H1 (cell line): ENCODE results near the gene RAD51B. TPM values are rescaled to one million over a fixed set of nuclear protein-coding genes. Genes with fewer than 3 reads are reported as not detected.
A peak's percentile ranks its signal among the peaks of the same experiment; 100 is the strongest.

Experiments used
- CTCF ChIA-PET: fragments of 300-600 bp; sonication (Branson Sonifier 250); formaldehyde crosslinking; loops from one replicate; lab custom pipeline; 2021; ENCODE audit not compliant: partially characterized antibody; lab: Charles Lee
- POLR2A ChIA-PET: fragments of 300-600 bp; sonication (Branson Sonifier 250); formaldehyde crosslinking; loops from one replicate; lab custom pipeline; 2021; ENCODE audit warnings: inconsistent platforms; ENCODE audit not compliant: partially characterized antibody; lab: Charles Lee
- DNase-seq, 2 experiments: peaks; one replicate each; pipeline versions ENCODE4 v3.0.0 to v3.0.0-alpha.2; 2010 to 2022; ENCODE audit warnings: low spot score in 2 of 2, low read depth in 1 of 2, mixed read lengths in 1 of 2
- FAIRE-seq: peaks from 2 replicates; lab custom pipeline; 2011; peaks lifted over from hg19 to GRCh38; lab: Jason Lieb, UNC
- H2AFZ ChIP-seq: 2 replicates; pipeline ENCODE4 v1.8.1; 2012; ENCODE audit warnings: low read length, inconsistent platforms
- H2AK5ac ChIP-seq: 2 replicates; pipeline ENCODE4 v1.6.1; 2013; ENCODE audit warnings: low read depth, low read length
- H2BK120ac ChIP-seq: replicated peaks from 2 replicates; pipeline ENCODE3; 2013; ENCODE audit warnings: low read depth, low read length, inconsistent platforms
- H2BK12ac ChIP-seq: 2 replicates; pipeline ENCODE4 v1.6.1; 2013; ENCODE audit warnings: low read depth, low read length
- H2BK15ac ChIP-seq: 2 replicates; pipeline ENCODE4 v1.6.1; 2013; ENCODE audit warnings: low read length
- H2BK20ac ChIP-seq: 2 replicates; pipeline ENCODE4 v1.6.1; 2013; ENCODE audit warnings: low read length
- H2BK5ac ChIP-seq: 2 replicates; pipeline ENCODE4 v1.6.1; 2013; ENCODE audit warnings: low read depth, low read length
- H3K14ac ChIP-seq: 2 replicates; pipeline ENCODE4 v1.6.1; 2013; ENCODE audit warnings: inconsistent platforms; ENCODE audit not compliant: insufficient read length
- H3K18ac ChIP-seq: 2 replicates; pipeline ENCODE4 v1.6.1; 2013; ENCODE audit warnings: low read length; ENCODE audit errors: extremely low read depth
- H3K23ac ChIP-seq: 2 replicates; pipeline ENCODE4 v1.6.1; 2013; ENCODE audit warnings: inconsistent platforms; ENCODE audit not compliant: insufficient read length
- H3K23me2 ChIP-seq: 2 replicates; pipeline ENCODE4 v1.6.1; 2013; ENCODE audit warnings: low read depth, low read length
- H3K27ac ChIP-seq: 2 replicates; pipeline ENCODE4 v1.6.1; 2011; ENCODE audit warnings: low read depth, low read length, inconsistent platforms
- H3K27me3 ChIP-seq, 4 experiments: replicated peaks in 1 of 4; 1 replicate in 1 of 4; 2 replicates in 3 of 4; pipeline versions ENCODE4 v1.6.1 to v1.8.1; 2011 to 2013; ENCODE audit warnings: low read length in 3 of 4, mild to moderate bottlenecking in 3 of 4, inconsistent platforms in 2 of 4, mixed read lengths in 2 of 4, moderate library complexity in 1 of 4; ENCODE audit not compliant: control insufficient read depth in 3 of 4, insufficient read depth in 3 of 4; ENCODE audit errors: extremely low read depth in 1 of 4
- H3K36me3 ChIP-seq, 4 experiments: 2 replicates each; pipeline versions ENCODE4 v1.6.1 to v1.8.1; 2011 to 2013; ENCODE audit warnings: mild to moderate bottlenecking in 4 of 4, low read length in 3 of 4, moderate library complexity in 2 of 4, control low read depth in 1 of 4, inconsistent platforms in 1 of 4; ENCODE audit not compliant: insufficient read depth in 4 of 4, control insufficient read depth in 2 of 4
- H3K4ac ChIP-seq: replicated peaks from 2 replicates; pipeline ENCODE3; 2013; ENCODE audit warnings: low read length, low read depth, mixed read lengths, inconsistent platforms; ENCODE audit not compliant: insufficient read length
- H3K4me1 ChIP-seq, 4 experiments: replicated peaks in 1 of 4; 1 replicate in 1 of 4; 2 replicates in 3 of 4; pipeline versions ENCODE4 v1.6.1 to v1.8.1; 2011 to 2013; ENCODE audit warnings: low read length in 3 of 4, inconsistent platforms in 2 of 4, mixed read lengths in 1 of 4; ENCODE audit not compliant: insufficient read depth in 4 of 4, control insufficient read depth in 3 of 4
- H3K4me2 ChIP-seq, 2 experiments: 2 replicates each; pipeline versions ENCODE4 v1.6.1 to v1.8.1; 2011 to 2013; ENCODE audit warnings: low read depth in 2 of 2, low read length in 2 of 2, control low read depth in 1 of 2, inconsistent platforms in 1 of 2, mild to moderate bottlenecking in 1 of 2; ENCODE audit not compliant: insufficient read depth in 1 of 2
- H3K4me3 ChIP-seq, 4 experiments: fragments of 200-600, 300-600 bp in 1 of 4; sonication (generic), shearing (Covaris generic), sonication (Bioruptor Twin) in 1 of 4; 2 replicates each; pipeline versions ENCODE4 v1.5.1 to v1.8.1; 2011 to 2016; ENCODE audit warnings: low read length in 4 of 4, low read depth in 3 of 4, control low read depth in 2 of 4, inconsistent platforms in 2 of 4, mild to moderate bottlenecking in 2 of 4, mixed read lengths in 1 of 4, moderate library complexity in 1 of 4; ENCODE audit not compliant: insufficient read depth in 2 of 4; ENCODE audit errors: extremely low read depth in 1 of 4
- H3K56ac ChIP-seq: replicated peaks from 2 replicates; pipeline ENCODE3; 2013; ENCODE audit warnings: low read depth, mild to moderate bottlenecking, mixed read lengths, low read length, inconsistent platforms; ENCODE audit not compliant: insufficient read length
- H3K79me1 ChIP-seq: 2 replicates; pipeline ENCODE4 v1.6.1; 2013; ENCODE audit warnings: low read depth, low read length, control low read depth
- H3K79me2 ChIP-seq, 2 experiments: 2 replicates each; pipeline versions ENCODE4 v1.6.1 to v1.8.1; 2012 to 2013; ENCODE audit warnings: low read length in 2 of 2, mild to moderate bottlenecking in 2 of 2, inconsistent platforms in 1 of 2; ENCODE audit not compliant: insufficient read depth in 2 of 2, control insufficient read depth in 1 of 2
- H3K9ac ChIP-seq, 4 experiments: replicated peaks in 1 of 4; 1 replicate in 1 of 4; 2 replicates in 3 of 4; pipeline versions ENCODE4 v1.6.1 to v1.8.1; 2011 to 2013; ENCODE audit warnings: low read depth in 3 of 4, low read length in 3 of 4, control low read depth in 2 of 4, mild to moderate bottlenecking in 2 of 4, moderate library complexity in 2 of 4, inconsistent platforms in 1 of 4; ENCODE audit errors: extremely low read depth in 1 of 4
- H3K9me3 ChIP-seq, 2 experiments: 2 replicates each; pipeline versions ENCODE4 v1.6.1 to v1.8.1; 2012 to 2013; ENCODE audit warnings: mild to moderate bottlenecking in 2 of 2, moderate library complexity in 2 of 2, control low read depth in 1 of 2, inconsistent platforms in 1 of 2, low read depth in 1 of 2, low read length in 1 of 2, mixed read lengths in 1 of 2; ENCODE audit not compliant: insufficient read depth in 2 of 2
- H4K20me1 ChIP-seq, 2 experiments: replicated peaks in 1 of 2; 2 replicates each; pipeline versions ENCODE3 to v1.8.1; 2011 to 2013; ENCODE audit warnings: inconsistent platforms in 2 of 2, low read length in 2 of 2, mild to moderate bottlenecking in 1 of 2; ENCODE audit not compliant: insufficient read depth in 2 of 2, control insufficient read depth in 1 of 2
- H4K5ac ChIP-seq: 2 replicates; pipeline ENCODE4 v1.6.1; 2013; ENCODE audit warnings: low read length, low read depth, mixed read lengths, inconsistent platforms; ENCODE audit not compliant: insufficient read length
- H4K8ac ChIP-seq: 2 replicates; pipeline ENCODE4 v1.8.0; 2013; ENCODE audit warnings: mild to moderate bottlenecking, moderate library complexity, low read length, inconsistent platforms; ENCODE audit not compliant: insufficient read depth; ENCODE audit errors: extremely low read depth
- H4K91ac ChIP-seq: replicated peaks from 2 replicates; pipeline ENCODE3; 2013; ENCODE audit warnings: low read length, mixed read lengths, inconsistent platforms; ENCODE audit not compliant: insufficient read length
- CREB1 ChIP-seq: IDR thresholded peaks from 2 replicates; pipeline ENCODE4 v1.6.1; 2012; ENCODE audit warnings: inconsistent platforms
- FOSL1 ChIP-seq: IDR thresholded peaks from 2 replicates; pipeline ENCODE4 v1.6.1; 2011; ENCODE audit warnings: mild to moderate bottlenecking, low read depth, low read length, moderate library complexity; ENCODE audit not compliant: insufficient read depth
- NANOG ChIP-seq: IDR thresholded peaks from 2 replicates; pipeline ENCODE4 v1.6.1; 2011; ENCODE audit warnings: low read length, low read depth, mild to moderate bottlenecking, inconsistent platforms; ENCODE audit not compliant: insufficient read depth, poor library complexity, severe bottlenecking
- PHF8 ChIP-seq: fragments of 200-600 bp; sonication (generic); conservative IDR thresholded peaks from 2 replicates; pipeline ENCODE4 v1.7.1; 2012; ENCODE audit warnings: low read depth, mild to moderate bottlenecking, inconsistent platforms, low read length, moderate library complexity
- YY1 ChIP-seq: IDR thresholded peaks from 2 replicates; pipeline ENCODE4 v1.6.1; 2011; ENCODE audit warnings: low read depth, mild to moderate bottlenecking, low read length
- WGBS, 2 experiments: shearing (Covaris generic) in 1 of 2; methylation state at CpG; one replicate each; pipeline versions ENCODE4 v1.1.6 to v1.1.7; 2013 to 2015; ENCODE audit warnings: low lambda C conversion rate in 2 of 2, mixed read lengths in 2 of 2, inconsistent platforms in 1 of 2, low coverage in 1 of 2, missing lambda C conversion rate in 1 of 2; ENCODE audit not compliant: insufficient replicate concordance in 2 of 2, insufficient coverage in 1 of 2, insufficient read length in 1 of 2; ENCODE audit errors: extremely low coverage in 1 of 2, missing lambda C conversion rate in 1 of 2; 5-methylcytosine and 5-hydroxymethylcytosine counted together
- polyA plus RNA-seq, 7 experiments: library from polyadenylated mRNA; depleted of rRNA in 3 of 7; stranded (reverse) in 5 of 7; unstranded in 2 of 7; fragments of >200 nt in 5 of 7; fragments of 200-250 nt in 2 of 7; gene quantifications; 1 replicate in 5 of 7; 2 replicates in 1 of 7; 4 replicates in 1 of 7; pipeline versions ENCODE4 v1.2.1 to v1.2.3, GENCODE V29; 2011 to 2013; ENCODE audit warnings: missing spikeins in 2 of 7, mixed read lengths in 2 of 7
- total RNA-seq: library from RNA; stranded (reverse); fragmentation: NEBNext Ultra II Directional; extraction: Animal tissue kit (Norgen Biotek cat#: 25700); gene quantifications from 2 replicates; pipeline ENCODE4 v1.2.1, GENCODE V29; 2021
- TF ChIP-seq, protein P1 (sequence below): IDR thresholded peaks from 2 replicates; pipeline ENCODE4 v1.6.1; 2011; ENCODE audit warnings: low read length, improper control_type of control experiment

Gene RAD51B
- total and polyA plus RNA-seq, 2 of the 8 experiments (the other 6 are each of a cell fraction or from before 2014, with no cell fraction given), result 3.9 to 14.9 TPM

DNA sequence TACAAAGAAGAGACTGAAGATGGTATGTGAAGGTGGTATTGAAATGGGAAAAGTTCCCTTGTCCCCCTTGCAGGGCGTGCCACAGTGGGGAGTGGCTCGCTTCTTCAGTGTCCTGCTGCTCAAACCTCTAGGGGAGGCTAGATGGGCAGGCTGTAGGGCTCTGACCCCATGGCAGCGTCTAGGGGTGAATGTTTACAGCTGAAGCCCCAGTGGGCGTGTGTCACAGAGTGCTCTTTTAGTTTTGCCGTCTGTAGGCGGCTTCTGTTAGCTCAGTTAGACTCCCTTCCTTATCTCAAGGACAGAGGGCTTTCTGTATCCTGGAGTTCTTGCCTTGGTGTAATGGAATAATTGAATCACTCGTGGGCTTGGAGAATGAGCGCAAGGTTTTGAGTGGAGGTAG lies 266.2 kb downstream of the RAD51B start:
- no peak overlapping the region for H4K91ac ChIP-seq
- H3K79me2 ChIP-seq, result no peaks in the 10 kb centered on the region
- H2BK20ac ChIP-seq, result no peak overlapping the region
- no peak overlapping the region for H3K23ac ChIP-seq
- H3K4me1 ChIP-seq, result peaks cover 0 to 8% (median 2%) of the 10 kb centered on the region in 4 experiments; a peak in 6 of 7 replicates
- no peaks in the 10 kb centered on the region for H3K9me3 ChIP-seq
- DNase-seq, result no peak
- CTCF ChIA-PET, result interaction anchor here (1.5 to 2.0 kb wide), 3 partner anchors 11 to 704 kb away, joined by 4 to 9 read pairs (median 5); no protein-coding TSS in a partner anchor
- no peaks in the 10 kb centered on the region for H3K27me3 ChIP-seq
- H3K79me1 ChIP-seq, result no peaks in the 10 kb centered on the region
- no peak overlapping the region for H3K56ac ChIP-seq
- WGBS, 2 experiments, result 70% methylated on average over 8 of the region's 8 CpGs; no CpG with 5 or more reads in 1 of the 2 experiments
- no peak overlapping the region for H3K27ac ChIP-seq
- no peak overlapping the region for H3K9ac ChIP-seq
- POLR2A ChIA-PET, result no interaction called here
- H4K5ac ChIP-seq, result no peak overlapping the region
- H2BK12ac ChIP-seq, result peak overlapping the region; percentile 46; the same call in 1 of the 2 replicates
- H3K4ac ChIP-seq, result no peak overlapping the region
- H4K8ac ChIP-seq, result no peak overlapping the region
- no peak overlapping the region for H2BK15ac ChIP-seq
- H2AK5ac ChIP-seq, result no peak overlapping the region
- H2AFZ ChIP-seq, result no peak overlapping the region
- no peaks in the 10 kb centered on the region for H3K36me3 ChIP-seq
- H3K4me3 ChIP-seq, result no peak overlapping the region
- H2BK5ac ChIP-seq, result no peak overlapping the region
- no peaks in the 10 kb centered on the region; the same call in 1 of the 2 replicates for H3K23me2 ChIP-seq
- no peak overlapping the region for H3K18ac ChIP-seq
- peak overlapping the region in 1 of 2 experiments; percentile 27; a peak in 1 of 4 replicates for H3K4me2 ChIP-seq
- no peak overlapping the region for H3K14ac ChIP-seq
- no peak overlapping the region for H2BK120ac ChIP-seq
- H4K20me1 ChIP-seq, result no peaks in the 10 kb centered on the region
- TF ChIP-seq, protein P1, sequence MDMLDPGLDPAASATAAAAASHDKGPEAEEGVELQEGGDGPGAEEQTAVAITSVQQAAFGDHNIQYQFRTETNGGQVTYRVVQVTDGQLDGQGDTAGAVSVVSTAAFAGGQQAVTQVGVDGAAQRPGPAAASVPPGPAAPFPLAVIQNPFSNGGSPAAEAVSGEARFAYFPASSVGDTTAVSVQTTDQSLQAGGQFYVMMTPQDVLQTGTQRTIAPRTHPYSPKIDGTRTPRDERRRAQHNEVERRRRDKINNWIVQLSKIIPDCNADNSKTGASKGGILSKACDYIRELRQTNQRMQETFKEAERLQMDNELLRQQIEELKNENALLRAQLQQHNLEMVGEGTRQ, result no peak
- TF ChIP-seq PHF8 (no peak), NANOG (no peak), FOSL1 (no peak), CREB1 (no peak), YY1 (no peak)
- TF ChIP-seq, all 59 proteins: peak for 0
- no peak for FAIRE-seq
